DOHH2 (cell line): Measurements from ENCODE around the gene ITGB7.

Source experiments
- CTCF ChIP-seq: fragments of 200-600 bp; sonication (generic); IDR thresholded peaks from one replicate; pipeline ENCODE4 v1.5.1; 2014; ENCODE audit warnings: antibody characterized with exemption, mild to moderate bottlenecking, low read depth, low read length; ENCODE audit not compliant: poor library complexity, severe bottlenecking
- EZH2phosphoT487 ChIP-seq: fragments of 200-600 bp; sonication (generic); IDR thresholded peaks from 2 replicates; pipeline ENCODE4 v1.6.1; 2017; ENCODE audit warnings: borderline replicate concordance, mild to moderate bottlenecking, antibody characterized with exemption, low read length, moderate library complexity, mixed read lengths

GRCh38 chr12:53219956-53220693 is 13.1 kb upstream of the ITGB7 start:
- no peak for TF ChIP-seq CTCF
- TF ChIP-seq EZH2phosphoT487 = no peak
